Neural progenitor cell (in vitro differentiated cells): ENCODE results near the gene CDC42.

Experiments used
- CTCF ChIP-seq: fragments of 200-600 bp; sonication (generic); IDR thresholded peaks from 2 replicates; pipeline ENCODE4 v1.5.1; 2017; ENCODE audit warnings: antibody characterized with exemption, mild to moderate bottlenecking
- EZH2 ChIP-seq: fragments of 200-600 bp; sonication (generic); IDR thresholded peaks from 2 replicates; pipeline ENCODE4 v1.6.1; 2017; ENCODE audit warnings: antibody characterized with exemption, mild to moderate bottlenecking, moderate library complexity
- EZH2phosphoT487 ChIP-seq: fragments of 200-600 bp; sonication (generic); IDR thresholded peaks from 2 replicates; pipeline ENCODE4 v1.6.1; 2017; ENCODE audit warnings: antibody characterized with exemption

- no peak for TF ChIP-seq CTCF
- TF ChIP-seq EZH2, result no peak
- no peak for TF ChIP-seq EZH2phosphoT487
Measured at GRCh38 chr1:22137004-22137720, 84.7 kb downstream of the CDC42 start.
